Neural progenitor cell (in vitro differentiated cells): ENCODE results near the gene NTN4. TPM values are rescaled to one million over a fixed set of nuclear protein-coding genes. Genes with fewer than 3 reads are reported as not detected.

ENCODE experiments used
- DNase-seq: peaks from one replicate; pipeline ENCODE4 v3.0.0-alpha.2; 2016; ENCODE audit warnings: low spot score
- H2AFZ ChIP-seq: fragments of 200-600 bp; sonication (generic); replicated peaks from 2 replicates; pipeline ENCODE4 v1.6.1; 2016; ENCODE audit warnings: antibody characterized with exemption
- H3F3A ChIP-seq: fragments of 200-600 bp; sonication (generic); 2 replicates; pipeline ENCODE4 v1.6.1; 2016; ENCODE audit warnings: antibody characterized with exemption, low read depth
- H3K27ac ChIP-seq: fragments of 200-600 bp; sonication (generic); 2 replicates; pipeline ENCODE4 v1.5.1; 2016; ENCODE audit warnings: mild to moderate bottlenecking
- H3K27me3 ChIP-seq: fragments of 200-600 bp; sonication (generic); 2 replicates; pipeline ENCODE4 v1.6.1; 2016; ENCODE audit warnings: mild to moderate bottlenecking, moderate library complexity
- H3K36me3 ChIP-seq: fragments of 200-600 bp; sonication (generic); 2 replicates; pipeline ENCODE4 v1.5.1; 2016
- H3K4me1 ChIP-seq: fragments of 200-600 bp; sonication (generic); 2 replicates; pipeline ENCODE4 v1.6.1; 2016; ENCODE audit warnings: mixed run types
- H3K4me2 ChIP-seq: fragments of 200-600 bp; sonication (generic); 2 replicates; pipeline ENCODE4 v1.6.1; 2016
- H3K4me3 ChIP-seq: fragments of 200-600 bp; sonication (generic); 2 replicates; pipeline ENCODE4 v1.5.1; 2016
- H3K79me2 ChIP-seq: fragments of 200-600 bp; sonication (generic); 2 replicates; pipeline ENCODE4 v1.6.1; 2016; ENCODE audit warnings: low read depth
- H3K9ac ChIP-seq: fragments of 200-600 bp; sonication (generic); 2 replicates; pipeline ENCODE4 v1.6.1; 2016
- H3K9me3 ChIP-seq: fragments of 200-600 bp; sonication (generic); 2 replicates; pipeline ENCODE4 v1.5.1; 2016; ENCODE audit warnings: low read depth
- H4K20me1 ChIP-seq: fragments of 200-600 bp; sonication (generic); 2 replicates; pipeline ENCODE4 v1.6.1; 2016; ENCODE audit warnings: low read depth
- H3K27ac Mint-ChIP-seq: 3 replicates; pipeline ENCODE4 v1.8.0; 2021; ENCODE audit warnings: mixed read lengths
- H3K27me3 Mint-ChIP-seq: 2 replicates; pipeline ENCODE4 v1.8.0; 2022; ENCODE audit warnings: low read depth, mild to moderate bottlenecking, inconsistent platforms, moderate library complexity, mixed read lengths; ENCODE audit not compliant: insufficient read depth
- H3K36me3 Mint-ChIP-seq: 3 replicates; pipeline ENCODE4 v1.8.0; 2021; ENCODE audit warnings: mixed read lengths
- H3K4me1 Mint-ChIP-seq: 3 replicates; pipeline ENCODE4 v1.8.0; 2021; ENCODE audit warnings: mixed read lengths
- H3K4me3 Mint-ChIP-seq: 3 replicates; pipeline ENCODE4 v1.8.0; 2021; ENCODE audit warnings: mild to moderate bottlenecking, moderate library complexity, mixed read lengths
- H3K9me3 Mint-ChIP-seq: 3 replicates; pipeline ENCODE4 v1.8.0; 2020; ENCODE audit warnings: mixed read lengths
- CTCF ChIP-seq: fragments of 200-600 bp; sonication (generic); IDR thresholded peaks from 2 replicates; pipeline ENCODE4 v1.5.1; 2017; ENCODE audit warnings: antibody characterized with exemption, mild to moderate bottlenecking
- EZH2 ChIP-seq: fragments of 200-600 bp; sonication (generic); IDR thresholded peaks from 2 replicates; pipeline ENCODE4 v1.6.1; 2017; ENCODE audit warnings: antibody characterized with exemption, mild to moderate bottlenecking, moderate library complexity
- EZH2phosphoT487 ChIP-seq: fragments of 200-600 bp; sonication (generic); IDR thresholded peaks from 2 replicates; pipeline ENCODE4 v1.6.1; 2017; ENCODE audit warnings: antibody characterized with exemption
- small RNA-seq: library from RNA; depleted of rRNA; stranded (forward); fragments of <200 nt; gene quantifications from one replicate; pipeline ENCODE3, GENCODE V24; 2015
- total RNA-seq: library from RNA; depleted of rRNA; stranded (reverse); fragments of >200 nt; gene quantifications from 2 replicates; pipeline ENCODE4 v1.2.3, GENCODE V29; 2015; ENCODE audit warnings: low replicate concordance

The NTN4 gene
- total RNA-seq, 1 donor from 2014 or later = 2.3 TPM

- H2AFZ ChIP-seq = no peak overlapping the region
- no peaks in the 10 kb centered on the region for H3K79me2 ChIP-seq
- Mint-ChIP-seq H3K27me3 (peaks cover 3% of the 10 kb centered on the region), H3K9me3 (no peaks in the 10 kb centered on the region), H3K4me3 (no peak overlapping the region), H3K4me1 (peaks cover 13% of the 10 kb centered on the region), H3K27ac (no peak overlapping the region), H3K36me3 (no peaks in the 10 kb centered on the region)
- H3K36me3 ChIP-seq = no peaks in the 10 kb centered on the region
- TF ChIP-seq CTCF = no peak
- TF ChIP-seq EZH2 = no peak
- no peak for TF ChIP-seq EZH2phosphoT487
- H3K4me3 ChIP-seq = no peak overlapping the region
- no peak overlapping the region for H3K27ac ChIP-seq
- no peak overlapping the region for H3K4me2 ChIP-seq
- no peak for DNase-seq
- H3K9me3 ChIP-seq = no peaks in the 10 kb centered on the region
- no peaks in the 10 kb centered on the region for H3K27me3 ChIP-seq
- no peaks in the 10 kb centered on the region for H3K4me1 ChIP-seq
- H3F3A ChIP-seq = peaks cover 4% of the 10 kb centered on the region
- no peaks in the 10 kb centered on the region for H4K20me1 ChIP-seq
- H3K9ac ChIP-seq = no peak overlapping the region
These were observed 178.8 kb downstream of the NTN4 start for GRCh38 chr12:95611676-95612309.

GRCh38 chr12:95608252-95609033 is 182.1 kb downstream of the NTN4 start:
- H3K27ac Mint-ChIP-seq = no peak overlapping the region
- H3K9ac ChIP-seq = no peak overlapping the region
- H3K9me3 Mint-ChIP-seq = no peaks in the 10 kb centered on the region
- H3K27me3 Mint-ChIP-seq = peaks cover 3% of the 10 kb centered on the region
- H2AFZ ChIP-seq = no peak overlapping the region
- H3K9me3 ChIP-seq = no peaks in the 10 kb centered on the region
- peaks cover 13% of the 10 kb centered on the region for H3K4me1 Mint-ChIP-seq
- H3K4me1 ChIP-seq = no peaks in the 10 kb centered on the region
- no peaks in the 10 kb centered on the region for H4K20me1 ChIP-seq
- peaks cover 4% of the 10 kb centered on the region for H3F3A ChIP-seq
- no peak for DNase-seq
- no peak overlapping the region for H3K4me3 Mint-ChIP-seq
- no peak overlapping the region for H3K4me2 ChIP-seq
- no peak for TF ChIP-seq EZH2
- no peak for TF ChIP-seq CTCF
- no peak for TF ChIP-seq EZH2phosphoT487
- H3K36me3 ChIP-seq = no peaks in the 10 kb centered on the region
- no peak overlapping the region for H3K27ac ChIP-seq
- no peaks in the 10 kb centered on the region for H3K79me2 ChIP-seq
- H3K4me3 ChIP-seq = no peak overlapping the region
- H3K36me3 Mint-ChIP-seq = no peaks in the 10 kb centered on the region
- no peaks in the 10 kb centered on the region for H3K27me3 ChIP-seq

Small RNAs within 50 kb of the gene (small RNA-seq; reads per million reads assigned to genes)
- gene RF00019 = not detected
- gene RNU6-247P = not detected

Other genes starting within 250 kb of the NTN4 start
- 67.1 and 79.4 TPM in 2 replicates for gene USP44, start 239.3 kb downstream of the NTN4 start, total RNA-seq
- 37.0 and 49.7 TPM in 2 replicates for gene SNRPF, start 68.2 kb upstream of the NTN4 start, total RNA-seq
- 0.12 and 0.13 TPM in 2 replicates for gene CCDC38, start 151.8 kb upstream of the NTN4 start, total RNA-seq
- 1.1 and 2.2 TPM in 2 replicates for gene AMDHD1, start 152.6 kb upstream of the NTN4 start, total RNA-seq
- gene HAL, start 205.6 kb upstream of the NTN4 start, total RNA-seq = 0.06 and 0.12 TPM in 2 replicates
- gene LTA4H, start 244.8 kb upstream of the NTN4 start, total RNA-seq = 230 and 266 TPM in 2 replicates